ENCODE measurements around the gene FABP2.
A peak's percentile ranks its signal among the peaks of the same experiment; 100 is the strongest.
"Not testable (repeated sequence)": the region's sequence is repeated elsewhere in the genome, so short reads cannot be mapped to it uniquely, and the experiment has no call there.

Gene FABP2

DNA sequence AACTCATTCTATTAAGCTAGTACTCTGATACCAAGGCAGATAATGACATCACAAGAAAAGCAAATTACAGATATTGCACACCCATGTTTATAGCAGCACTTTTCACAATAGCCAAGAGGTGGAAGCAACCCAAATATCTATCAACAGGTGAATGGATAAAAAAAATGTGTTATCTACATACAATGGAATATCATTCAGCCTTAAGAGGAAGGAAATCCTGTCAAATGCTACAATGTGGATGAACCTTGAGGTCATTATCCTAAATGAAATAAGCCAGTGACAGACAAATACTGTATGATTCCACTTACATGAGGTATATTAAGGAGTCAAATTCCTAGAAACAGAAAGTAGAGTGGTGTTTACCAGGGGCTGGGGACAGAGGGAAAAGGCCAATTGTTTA is 14.3 kb downstream of the FABP2 start:
- no peak for DNase-seq

DNA sequence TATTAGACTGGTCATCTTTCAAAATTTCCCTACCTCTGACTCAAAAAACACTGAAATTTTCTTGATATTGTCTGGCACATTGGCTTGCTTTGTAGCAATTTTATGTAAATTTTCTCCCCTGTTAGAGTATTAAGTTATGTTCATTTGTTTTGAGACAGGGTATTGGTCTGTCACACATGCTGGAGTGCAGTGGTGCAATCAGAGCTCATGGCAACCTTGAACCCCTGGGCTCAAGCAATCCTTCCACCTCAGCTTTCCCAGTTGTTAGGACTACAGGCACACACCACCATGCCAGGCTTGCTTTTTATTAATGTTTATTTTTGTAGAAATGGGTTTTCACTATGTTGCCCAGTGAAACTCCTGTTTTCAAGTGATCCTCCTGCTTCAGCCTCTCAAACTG is 17.5 kb downstream of the FABP2 start:
- DNase-seq, result no peak

DNA sequence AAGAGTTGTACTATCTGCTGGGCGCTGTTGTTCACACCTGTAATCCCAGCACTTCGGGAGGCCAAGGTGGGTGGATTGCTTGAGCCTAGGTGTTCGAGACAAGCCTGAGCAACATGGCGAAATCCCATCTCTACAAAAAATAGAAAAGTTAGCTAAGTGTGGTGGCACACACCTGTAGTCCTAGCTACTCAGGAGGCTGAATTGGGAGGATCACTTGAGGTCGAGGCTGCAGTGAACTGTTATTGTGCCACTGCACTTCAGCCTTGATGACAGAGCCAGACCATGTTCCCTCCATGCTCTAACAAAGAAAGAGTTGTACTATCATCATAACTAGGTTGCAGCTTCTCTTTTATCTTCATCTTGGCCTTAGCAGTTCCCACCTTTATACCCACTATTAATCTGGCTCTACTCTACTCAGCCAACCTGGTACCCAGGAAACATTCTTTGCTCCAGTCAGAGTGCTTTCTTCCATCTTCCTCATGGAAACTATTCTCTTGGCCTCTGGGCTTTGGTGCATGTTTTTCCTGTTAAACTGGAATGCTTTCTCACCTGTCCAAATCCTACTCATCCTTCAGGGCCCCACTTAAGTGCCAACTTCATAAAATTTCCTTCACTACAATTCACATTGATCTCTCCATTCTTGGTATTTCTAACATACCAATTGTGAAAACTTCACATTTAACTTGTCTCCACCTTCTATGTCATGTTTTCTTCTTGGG is 18.2 kb downstream of the FABP2 start:
- no peak for DNase-seq

DNA sequence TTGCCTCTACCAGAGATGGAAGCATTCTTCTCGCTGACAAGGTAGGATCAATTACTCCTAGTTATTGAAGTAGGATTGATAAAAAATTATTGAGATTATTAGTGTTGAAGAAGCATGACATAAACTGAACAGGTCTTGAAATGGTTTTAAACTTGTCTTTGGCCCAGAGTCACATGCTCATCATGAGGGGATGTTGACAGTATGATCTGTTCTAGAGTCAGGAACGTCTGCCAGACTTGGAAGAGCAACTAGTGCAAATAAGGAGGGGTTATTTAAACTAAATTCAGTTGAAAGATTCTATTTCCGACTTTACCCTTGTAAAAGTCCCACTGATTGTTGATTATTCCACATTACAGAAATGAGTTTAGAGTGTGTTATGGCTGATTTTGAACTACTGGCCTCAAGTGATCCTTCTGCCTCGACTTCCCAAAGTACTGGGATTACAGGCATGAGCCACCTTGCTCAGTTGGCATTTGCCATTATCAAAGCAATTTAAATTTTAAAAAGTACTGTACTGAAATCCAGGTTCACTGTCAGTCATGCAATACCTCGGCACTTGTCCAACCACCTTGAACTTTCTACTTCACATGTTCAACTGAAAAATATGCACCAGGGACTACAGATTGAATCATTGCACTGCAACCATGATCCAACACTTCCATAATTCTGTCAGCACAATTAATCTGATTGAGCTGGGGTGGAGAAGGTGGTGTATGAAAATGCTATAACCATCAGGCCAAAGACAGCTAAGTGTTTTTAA is 19.7 kb downstream of the FABP2 start:
- no peak for DNase-seq

DNA sequence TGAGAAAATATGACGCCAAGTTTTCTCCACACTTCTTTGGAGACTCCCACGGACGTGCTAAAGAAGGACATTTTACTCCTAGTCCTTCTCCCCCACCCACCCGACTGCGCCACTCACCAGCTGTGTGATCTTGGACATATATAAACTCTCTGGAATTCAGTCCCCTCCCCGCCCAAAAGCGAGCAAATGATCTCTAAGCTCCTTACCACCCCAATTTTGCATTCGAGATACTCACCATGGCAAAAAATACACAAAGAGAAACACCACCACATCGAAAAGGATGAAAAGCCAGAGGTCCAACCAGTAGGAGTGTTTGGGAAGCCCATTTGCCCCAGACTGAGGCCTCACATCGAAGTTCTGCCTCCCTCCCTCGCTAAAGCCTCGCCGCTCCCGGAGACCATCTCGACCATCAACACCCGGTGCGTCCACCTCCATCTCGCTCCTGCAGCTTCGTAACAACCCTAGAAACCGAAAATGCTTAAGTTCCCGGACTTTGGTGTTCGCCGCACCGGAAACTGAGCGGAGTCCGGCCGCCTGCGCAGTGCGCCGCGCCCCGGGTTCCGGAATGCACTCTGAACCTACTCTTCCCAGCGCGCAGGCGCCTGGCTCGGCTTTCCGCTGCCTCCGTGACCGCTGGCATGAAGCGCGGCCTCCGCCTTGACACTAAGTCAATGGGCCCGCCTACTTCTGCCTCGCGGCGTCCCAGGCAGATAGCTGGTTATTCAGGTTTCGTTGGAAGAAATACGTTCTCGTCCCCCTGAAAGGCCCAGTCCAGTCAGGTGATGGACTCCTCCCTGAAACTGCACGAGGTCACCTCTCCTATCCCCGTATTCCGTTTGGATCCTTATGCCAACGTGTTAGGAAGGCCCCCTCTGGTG is 21.6 kb downstream of the FABP2 start:
- peak; percentile 93 to 96 for DNase-seq

DNA sequence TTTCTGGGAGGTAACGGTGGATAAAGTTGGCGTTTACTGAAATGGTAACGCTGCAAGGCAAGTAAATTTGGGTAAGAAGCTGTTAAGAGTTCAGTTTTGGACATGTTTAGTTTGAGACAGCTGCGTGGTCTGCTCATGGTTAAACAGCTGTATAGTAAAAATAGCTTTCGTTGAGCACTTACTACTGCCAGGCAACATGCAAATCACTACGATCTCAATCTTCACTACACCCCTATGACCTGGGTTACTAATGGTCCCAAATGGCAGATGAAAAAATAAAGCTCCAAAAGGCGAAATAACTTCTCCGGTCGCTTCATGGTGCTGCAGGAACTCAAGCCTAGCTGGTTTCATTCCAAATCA is 22.2 kb downstream of the FABP2 start:
- no peak for DNase-seq

DNA sequence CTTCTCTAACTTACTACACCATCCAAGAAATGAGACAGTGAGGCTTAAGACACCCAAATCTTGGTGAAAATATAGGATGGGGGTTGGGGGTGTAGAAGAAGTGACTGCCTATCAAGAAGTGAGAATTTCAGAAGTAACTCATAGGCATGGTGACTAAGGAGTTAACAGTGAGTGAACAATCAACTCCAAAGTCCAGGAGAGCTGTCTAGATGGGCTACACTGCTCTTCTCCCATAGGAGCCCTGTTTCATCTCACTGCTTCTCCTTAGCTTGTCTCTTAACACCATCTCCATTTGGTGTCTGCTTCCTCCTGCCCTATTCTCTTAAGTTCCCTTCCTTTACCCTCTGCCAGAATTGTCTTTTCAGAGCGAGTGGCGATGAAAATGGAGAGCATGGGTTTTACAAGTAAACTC is 22.7 kb downstream of the FABP2 start:
- DNase-seq, result peak; percentile 19 to 26

DNA sequence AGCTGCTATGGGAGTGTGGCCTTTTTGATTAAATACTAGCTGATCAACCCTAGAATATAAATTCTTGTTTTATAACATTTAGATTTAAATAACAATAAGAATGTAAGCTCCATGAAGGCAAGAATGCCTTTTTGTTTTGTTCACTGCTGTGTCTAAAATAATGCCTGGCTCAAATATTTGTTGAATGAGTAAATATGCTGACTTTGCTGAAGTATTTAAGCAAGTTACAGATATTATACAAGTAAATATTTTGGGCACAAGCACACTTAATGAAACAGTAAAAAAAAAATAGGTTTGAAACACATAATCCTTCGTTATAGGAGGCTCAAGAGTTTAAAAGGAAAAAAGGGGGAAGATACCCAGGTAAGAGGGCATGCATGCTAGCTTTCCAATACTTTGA is 24.1 kb downstream of the FABP2 start:
- DNase-seq, result no peak

DNA sequence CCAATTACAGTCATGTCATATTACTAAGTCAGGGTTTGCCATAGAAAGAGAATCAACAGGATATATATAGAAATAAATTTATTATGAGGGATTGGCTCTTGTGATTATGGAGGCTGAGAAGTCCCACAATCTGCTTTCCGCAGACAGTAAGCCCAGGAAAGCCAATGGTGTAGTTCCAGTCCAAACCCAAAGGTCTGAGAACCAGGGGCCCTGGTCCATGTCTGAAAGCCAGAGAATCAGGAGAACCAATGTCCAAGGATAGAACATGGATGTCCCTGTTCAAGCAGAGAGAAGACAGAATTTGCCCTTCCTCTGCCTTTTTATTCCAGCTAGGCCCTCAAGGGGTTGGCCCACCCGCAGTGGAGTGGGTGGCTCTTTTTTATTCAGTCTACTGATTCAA is 25.6 kb downstream of the FABP2 start:
- DNase-seq, result no peak

DNA sequence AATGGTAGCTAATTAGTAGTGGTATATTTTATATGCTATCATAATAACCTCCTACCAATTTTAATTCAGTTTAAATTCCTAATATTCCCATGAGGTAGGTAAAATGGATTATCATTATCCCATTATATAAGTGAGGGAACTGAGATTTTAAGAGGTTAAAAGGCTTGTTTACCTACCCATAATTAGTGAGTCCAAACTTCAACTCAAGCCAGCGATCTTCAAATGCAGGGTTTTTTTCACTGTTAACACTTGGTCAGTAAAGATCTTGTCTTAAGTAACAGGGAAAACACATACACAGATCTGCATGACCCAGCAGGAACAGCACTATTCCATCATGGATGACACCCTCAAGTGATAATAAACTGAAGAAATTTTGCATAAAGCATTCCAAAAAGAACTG is 31.3 kb downstream of the FABP2 start:
- no peak for DNase-seq

DNA sequence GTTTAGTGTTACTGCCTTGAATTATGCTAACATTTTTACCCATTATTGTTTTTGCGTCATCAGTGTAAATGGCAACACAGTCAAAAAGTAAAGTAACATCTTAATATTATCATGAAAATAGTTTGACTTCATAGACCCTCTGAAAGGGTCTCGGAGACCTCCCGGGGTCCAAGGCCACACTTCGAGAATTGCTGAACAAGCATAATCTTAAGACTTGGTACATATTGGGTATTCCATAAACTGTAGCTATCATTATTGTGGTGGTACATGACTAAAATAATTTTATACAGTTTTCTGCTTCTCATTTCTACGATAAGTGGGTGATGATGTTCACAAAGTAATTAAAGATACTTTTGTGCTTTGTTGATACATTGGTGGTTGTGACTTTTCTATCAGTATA is 32.6 kb downstream of the FABP2 start:
- DNase-seq, result no peak

DNA sequence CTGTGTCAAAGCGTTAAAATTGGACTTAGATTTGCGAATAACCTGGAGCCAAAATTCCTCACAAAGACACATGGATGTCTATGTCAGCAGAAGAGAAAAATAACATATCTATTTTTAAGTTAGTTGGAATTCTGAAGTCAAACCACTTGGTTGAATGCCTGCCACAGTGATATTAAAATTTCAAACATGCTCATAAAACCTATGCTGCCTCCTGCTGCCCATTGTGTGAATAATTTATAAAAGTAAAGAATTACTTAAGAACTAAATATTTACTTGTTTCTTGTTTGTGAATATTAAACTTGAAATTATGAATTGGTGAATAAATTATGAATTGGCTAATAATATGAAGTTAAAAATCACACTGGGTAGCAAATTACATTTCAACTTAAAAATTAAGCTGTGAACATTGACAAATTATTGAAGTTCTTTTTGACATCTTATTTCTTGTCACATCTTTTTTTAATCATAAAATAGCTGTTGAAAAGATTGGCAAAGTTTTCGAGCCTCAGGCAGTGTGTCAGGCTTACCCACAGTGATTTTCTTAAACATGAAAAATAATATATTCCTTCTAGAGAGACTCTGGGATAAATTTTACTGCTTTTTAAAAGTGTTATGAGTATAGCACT is 35.4 kb downstream of the FABP2 start:
- peak; percentile 52 to 75 for DNase-seq

DNA sequence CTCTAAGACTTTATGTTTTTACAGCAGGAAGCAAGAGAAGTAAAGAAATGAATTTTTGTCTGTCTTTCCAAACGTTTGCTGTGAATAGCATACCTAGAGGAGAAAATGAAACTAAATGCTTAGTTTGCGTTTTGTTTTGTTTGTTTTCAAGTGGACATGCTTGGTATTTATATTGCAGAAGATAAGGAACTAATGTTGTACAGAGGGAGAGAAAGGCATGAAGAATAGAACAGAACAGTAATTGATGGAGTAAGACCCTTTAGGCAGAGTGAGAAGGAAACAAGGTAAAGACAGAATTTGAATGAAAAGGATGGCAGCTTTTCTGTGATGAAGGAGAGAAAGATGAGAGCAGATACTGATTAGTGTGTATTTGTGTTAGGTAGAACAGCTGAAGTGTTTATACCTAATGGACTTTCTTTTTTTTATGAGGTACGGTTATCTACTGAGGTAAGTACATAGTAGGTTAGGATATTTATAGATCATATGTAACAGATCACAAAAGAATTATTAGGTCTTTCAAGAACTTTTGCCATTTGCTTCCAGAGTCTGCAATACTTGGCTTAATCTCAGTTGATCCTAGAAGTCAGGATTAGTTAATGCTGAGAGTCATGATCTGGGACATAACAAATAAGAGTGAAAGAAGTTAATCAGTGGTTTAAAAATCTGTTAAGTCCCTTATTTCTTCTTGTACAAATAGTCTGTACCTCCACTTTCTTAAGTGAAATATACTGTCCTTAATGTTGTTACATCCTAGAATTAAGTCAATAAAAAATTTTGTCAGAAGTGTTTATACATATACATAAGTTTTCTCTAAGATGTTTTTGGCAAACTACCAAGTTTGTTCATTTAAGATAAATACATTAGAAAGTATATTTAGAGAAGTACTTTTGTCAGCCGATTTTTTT is 36.8 kb downstream of the FABP2 start:
- no peak for DNase-seq

DNA sequence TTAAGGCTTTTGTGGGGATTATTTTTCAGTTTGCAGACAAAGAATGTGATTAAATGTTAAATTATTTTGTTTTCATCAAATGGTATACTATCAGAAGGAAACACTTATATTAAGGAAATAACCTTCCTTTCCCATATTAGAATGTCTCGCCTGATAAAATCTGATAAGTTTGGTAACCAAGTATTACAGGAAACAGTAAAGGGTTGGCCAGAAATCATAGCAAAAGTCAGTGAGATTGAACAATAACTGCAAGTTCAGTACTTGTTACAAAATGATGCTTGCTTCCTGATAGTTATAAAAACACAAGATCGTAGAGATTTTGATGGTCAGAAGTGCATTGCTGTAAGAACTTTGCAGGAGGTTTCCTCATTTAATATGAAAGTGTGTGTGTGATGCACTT is 40.5 kb downstream of the FABP2 start:
- peak in 1 of 2 donors; percentile 8 for DNase-seq

DNA sequence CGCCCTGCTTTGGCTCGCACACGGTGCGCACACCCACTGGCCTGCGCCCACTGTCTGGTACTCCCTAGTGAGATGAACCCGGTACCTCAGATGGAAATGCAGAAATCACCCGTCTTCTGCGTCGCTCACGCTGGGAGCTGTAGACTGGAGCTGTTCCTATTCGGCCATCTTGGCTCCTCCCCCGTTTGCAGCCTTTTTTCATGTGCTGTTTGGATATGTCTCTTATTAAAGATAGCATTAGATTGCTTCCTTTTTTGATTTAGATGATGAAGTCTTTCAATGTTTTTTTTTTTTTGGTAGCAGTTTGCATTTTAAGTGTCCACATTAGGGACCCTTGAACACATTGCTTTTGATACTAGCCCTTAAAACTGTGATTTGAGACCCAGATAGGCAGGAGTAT is 42.0 kb downstream of the FABP2 start:
- DNase-seq, result not testable (repeated sequence)

DNA sequence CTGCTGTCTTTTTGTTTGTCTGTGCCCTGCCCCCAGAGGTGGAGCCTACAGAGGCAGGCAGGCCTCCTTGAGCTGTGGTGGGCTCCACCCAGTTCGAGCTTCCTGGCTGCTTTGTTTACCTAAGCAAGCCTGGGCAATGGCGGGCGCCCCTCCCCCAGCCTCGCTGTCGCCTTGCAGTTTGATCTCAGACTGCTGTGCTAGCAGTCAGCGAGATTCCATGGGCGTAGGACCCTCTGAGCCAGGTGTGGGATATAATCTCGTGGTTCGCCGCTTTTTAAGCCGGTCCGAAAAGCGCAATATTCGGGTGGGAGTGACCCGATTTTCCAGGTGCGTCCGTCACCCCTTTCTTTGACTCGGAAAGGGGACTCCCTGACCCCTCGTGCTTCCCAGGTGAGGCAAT is 42.4 kb downstream of the FABP2 start:
- not testable (repeated sequence) for DNase-seq

DNA sequence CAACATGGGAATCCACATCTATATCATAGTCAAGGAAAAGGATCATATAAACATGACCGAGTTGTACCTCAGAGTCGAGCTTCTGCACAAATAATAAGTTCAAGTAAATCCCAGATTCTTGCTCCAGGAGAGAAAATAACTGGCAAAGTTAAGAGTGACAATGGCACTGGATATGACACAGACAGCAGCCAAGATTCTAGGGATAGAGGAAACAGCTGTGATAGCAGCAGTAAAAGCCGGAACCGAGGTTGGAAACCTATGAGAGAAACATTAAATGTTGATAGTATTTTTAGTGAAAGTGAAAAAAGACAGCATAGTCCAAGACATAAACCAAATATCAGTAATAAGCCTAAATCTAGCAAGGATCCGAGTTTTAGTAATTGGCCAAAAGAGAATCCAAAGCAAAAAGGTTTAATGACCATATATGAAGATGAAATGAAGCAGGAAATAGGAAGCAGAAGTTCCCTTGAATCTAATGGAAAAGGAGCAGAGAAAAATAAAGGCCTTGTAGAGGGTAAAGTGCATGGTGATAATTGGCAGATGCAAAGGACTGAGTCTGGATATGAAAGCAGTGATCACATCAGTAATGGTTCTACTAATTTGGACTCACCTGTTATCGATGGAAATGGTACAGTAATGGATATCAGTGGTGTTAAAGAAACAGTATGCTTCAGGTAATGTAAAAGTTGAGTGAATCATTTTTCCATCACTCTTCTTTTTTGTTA is 50.4 kb downstream of the FABP2 start:
- no peak for DNase-seq

DNA sequence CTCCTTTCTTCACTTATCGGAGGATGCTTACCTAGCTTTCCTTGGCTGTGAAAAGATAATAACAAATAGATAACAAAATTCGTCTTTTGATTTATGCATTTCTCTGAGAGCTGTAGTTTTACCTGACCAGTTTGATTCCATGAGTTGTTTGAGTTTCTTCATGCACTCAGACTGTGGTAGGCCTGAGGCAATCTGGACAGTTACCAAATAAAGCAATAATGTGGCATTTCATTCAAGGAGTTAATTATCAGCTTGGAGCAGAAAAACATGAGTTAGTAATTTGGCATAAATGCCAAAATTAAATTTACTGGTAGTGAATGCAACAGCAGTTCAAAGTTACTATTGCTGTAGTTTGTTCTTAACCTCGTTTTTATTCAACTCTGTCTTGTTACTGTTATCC is 53.5 kb downstream of the FABP2 start:
- no peak for DNase-seq

All from inflammatory macrophage (primary cell).